ENCODE data around the gene FOSL1. TPM values are rescaled to one million over a fixed set of nuclear protein-coding genes. Genes with fewer than 3 reads are reported as not detected.

The FOSL1 gene
- total RNA-seq, 1 experiment from 2014 or later = 186 TPM

GRCh38 chr11:65947133-65947532 is 46.9 kb upstream of the FOSL1 start:
- H3K27ac ChIP-seq (ENCODE audit: low read length) = no peak overlapping the region
- in situ Hi-C loops (cut with HindIII; ENCODE audit: low pct_unique_long_range_greater_than_20kb, low sequenced_read_pairs) (no loop called here), intact Hi-C loops (cut with micrococcal nuclease; ENCODE audit: unreplicated experiment) (no loop called here)
- H3K36me3 ChIP-seq (ENCODE audit: control insufficient read depth, insufficient read depth, low read length) = no peaks in the 10 kb centered on the region
- ATAC-seq (no peak), DNase-seq (ENCODE audit: low read depth, low spot score) (no peak)
- no peak overlapping the region for H3K4me3 ChIP-seq (ENCODE audit: low read depth in 2 of 2, low read length in 2 of 2)
- H3K27me3 ChIP-seq (ENCODE audit: control insufficient read depth, insufficient read depth, low read length) = no peaks in the 10 kb centered on the region
- no TSS peak for BruUV-seq (replicated peaks)
- H3K4me1 ChIP-seq (ENCODE audit: control insufficient read depth, insufficient read depth, low read length) = no peaks in the 10 kb centered on the region
- TF ChIP-seq REST (IDR thresholded peaks at IDR 0.05; ENCODE audit: insufficient read depth in 1 of 2, low read depth in 2 of 2, low read length in 1 of 2) = no peak
- TF ChIP-seq SIN3A (IDR thresholded peaks at IDR 0.05; ENCODE audit: borderline replicate concordance, insufficient read depth, low read depth, low read length) = no peak
- TF ChIP-seq TCF7L2 (IDR thresholded peaks at IDR 0.05; ENCODE audit: low read depth, low read length) = no peak
- no peak for TF ChIP-seq POLR2AphosphoS5 (IDR thresholded peaks at IDR 0.05; ENCODE audit: low read depth, low read length)
- no peak for TF ChIP-seq CTCF (IDR thresholded peaks at IDR 0.05)
- CTCF ChIA-PET = no interaction called here
- POLR2A ChIA-PET = no interaction called here
- H3K9me3 ChIP-seq (ENCODE audit: control insufficient read depth, insufficient read depth, low read depth, low read length) = no peaks in the 10 kb centered on the region

DNA sequence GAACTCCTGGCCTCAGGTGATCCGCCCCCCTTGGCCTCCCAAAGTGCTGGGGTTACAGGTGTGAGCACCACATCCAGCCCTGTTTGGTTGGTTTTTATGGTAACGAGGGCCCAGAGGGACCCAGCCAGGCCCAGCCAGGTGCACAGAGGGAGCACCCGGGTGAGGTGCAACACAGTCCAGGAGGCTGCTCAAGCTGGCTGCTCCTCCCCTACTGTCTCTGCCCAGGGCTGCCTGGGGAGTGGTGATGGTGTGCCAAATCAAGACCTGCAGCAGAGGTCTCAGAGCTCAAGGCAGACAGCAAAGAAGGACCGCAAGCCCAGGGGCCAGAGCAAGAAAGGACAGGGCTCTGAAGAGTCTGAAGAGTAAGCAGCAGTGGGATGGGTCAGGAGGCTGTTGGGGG is 46.5 kb upstream of the FOSL1 start:
- DNase-seq (ENCODE audit: low read depth, low spot score) (no peak), ATAC-seq (0 out of 2 replicates have a peak, but pooled peaks have one; percentile 9)
- Histone ChIP-seq H3K9me3 (ENCODE audit: control insufficient read depth, insufficient read depth, low read depth, low read length) (no peaks in the 10 kb centered on the region), H3K27me3 (ENCODE audit: control insufficient read depth, insufficient read depth, low read length) (no peaks in the 10 kb centered on the region), H3K27ac (ENCODE audit: low read length) (no peak overlapping the region), H3K4me3 (ENCODE audit: low read depth in 2 of 2, low read length in 2 of 2) (no peak overlapping the region), H3K4me1 (ENCODE audit: control insufficient read depth, insufficient read depth, low read length) (no peaks in the 10 kb centered on the region), H3K36me3 (ENCODE audit: control insufficient read depth, insufficient read depth, low read length) (no peaks in the 10 kb centered on the region)
- POLR2A ChIA-PET = no interaction called here
- intact Hi-C loops (cut with micrococcal nuclease; ENCODE audit: unreplicated experiment) = no loop called here
- no TSS peak for BruUV-seq (replicated peaks)
- no peak for TF ChIP-seq TCF7L2 (IDR thresholded peaks at IDR 0.05; ENCODE audit: low read depth, low read length)
- TF ChIP-seq POLR2AphosphoS5 (IDR thresholded peaks at IDR 0.05; ENCODE audit: low read depth, low read length) = no peak
- no peak for TF ChIP-seq REST (IDR thresholded peaks at IDR 0.05; ENCODE audit: insufficient read depth in 1 of 2, low read depth in 2 of 2, low read length in 1 of 2)
- no peak for TF ChIP-seq SIN3A (IDR thresholded peaks at IDR 0.05; ENCODE audit: borderline replicate concordance, insufficient read depth, low read depth, low read length)
- no peak for TF ChIP-seq CTCF (IDR thresholded peaks at IDR 0.05)
- in situ Hi-C loops (cut with HindIII; ENCODE audit: low pct_unique_long_range_greater_than_20kb, low sequenced_read_pairs) = no loop called here
- CTCF ChIA-PET = no interaction called here
